ENCODE data around the gene NFKBIE.

The NFKBIE gene

GRCh38 chr6:44297063-44298038 lies 32.0 kb upstream of the NFKBIE start:
- DNase-seq = peak; percentile 43

- DNase-seq = no peak
These were observed 29.8 kb upstream of the NFKBIE start for GRCh38 chr6:44294832-44295791.

- no peak for DNase-seq
These were observed 27.5 kb upstream of the NFKBIE start for GRCh38 chr6:44292661-44293365.

GRCh38 chr6:44291841-44292240 lies 26.5 kb upstream of the NFKBIE start:
- no peak for DNase-seq

- DNase-seq = no peak
These were observed 24.4 kb upstream of the NFKBIE start for GRCh38 chr6:44289726-44290260.

- no peak for DNase-seq
These were observed 21.4 kb upstream of the NFKBIE start for GRCh38 chr6:44286747-44287146.

- DNase-seq = no peak
These were observed 20.9 kb upstream of the NFKBIE start for GRCh38 chr6:44286285-44286565.

- DNase-seq = no peak
These were observed 20.4 kb upstream of the NFKBIE start for GRCh38 chr6:44285552-44286284.

- DNase-seq = no peak
These were observed 19.5 kb upstream of the NFKBIE start for GRCh38 chr6:44284867-44285266.

- no peak for DNase-seq
These were observed 18.8 kb upstream of the NFKBIE start for GRCh38 chr6:44284121-44284520.

- DNase-seq = no peak
These were observed 13.7 kb upstream of the NFKBIE start for GRCh38 chr6:44278774-44279697.

GRCh38 chr6:44278315-44278714 lies 13.0 kb upstream of the NFKBIE start:
- DNase-seq = no peak

- no peak for DNase-seq
These were observed 12.4 kb upstream of the NFKBIE start for GRCh38 chr6:44277763-44278162.

GRCh38 chr6:44276667-44277640 lies 11.6 kb upstream of the NFKBIE start:
- DNase-seq = no peak

- DNase-seq = no peak
These were observed 10.6 kb upstream of the NFKBIE start for GRCh38 chr6:44275749-44276648.

GRCh38 chr6:44275271-44275748 lies 10.0 kb upstream of the NFKBIE start:
- DNase-seq = no peak

- DNase-seq = no peak
These were observed 8.3 kb upstream of the NFKBIE start for GRCh38 chr6:44273617-44274016.

- no peak for DNase-seq
These were observed 7.7 kb upstream of the NFKBIE start for GRCh38 chr6:44272999-44273566.

Measured in NCI-H748 treated with DMSO at 0.1 percent for 48 hours (cell line).